ENCODE data around the gene CABP1.

GRCh38 chr12:120620624-120621023, 19.8 kb upstream of the CABP1 start:
- TF ChIP-seq CTCF (IDR thresholded peaks at IDR 0.05) (no peak), POLR2A (IDR thresholded peaks at IDR 0.05) (no peak)
